ENCODE results near the gene ATG5. TPM values are rescaled to one million over a fixed set of nuclear protein-coding genes. Genes with fewer than 3 reads are reported as not detected.

Gene ATG5
- total RNA-seq, 1 donor from 2014 or later: 40.8 TPM

GRCh38 chr6:106143665-106144064, 181.9 kb downstream of the ATG5 start:
- H3K4me3 Mint-ChIP-seq (ENCODE audit: low read depth): no peak overlapping the region
- TF ChIP-seq, protein P1, sequence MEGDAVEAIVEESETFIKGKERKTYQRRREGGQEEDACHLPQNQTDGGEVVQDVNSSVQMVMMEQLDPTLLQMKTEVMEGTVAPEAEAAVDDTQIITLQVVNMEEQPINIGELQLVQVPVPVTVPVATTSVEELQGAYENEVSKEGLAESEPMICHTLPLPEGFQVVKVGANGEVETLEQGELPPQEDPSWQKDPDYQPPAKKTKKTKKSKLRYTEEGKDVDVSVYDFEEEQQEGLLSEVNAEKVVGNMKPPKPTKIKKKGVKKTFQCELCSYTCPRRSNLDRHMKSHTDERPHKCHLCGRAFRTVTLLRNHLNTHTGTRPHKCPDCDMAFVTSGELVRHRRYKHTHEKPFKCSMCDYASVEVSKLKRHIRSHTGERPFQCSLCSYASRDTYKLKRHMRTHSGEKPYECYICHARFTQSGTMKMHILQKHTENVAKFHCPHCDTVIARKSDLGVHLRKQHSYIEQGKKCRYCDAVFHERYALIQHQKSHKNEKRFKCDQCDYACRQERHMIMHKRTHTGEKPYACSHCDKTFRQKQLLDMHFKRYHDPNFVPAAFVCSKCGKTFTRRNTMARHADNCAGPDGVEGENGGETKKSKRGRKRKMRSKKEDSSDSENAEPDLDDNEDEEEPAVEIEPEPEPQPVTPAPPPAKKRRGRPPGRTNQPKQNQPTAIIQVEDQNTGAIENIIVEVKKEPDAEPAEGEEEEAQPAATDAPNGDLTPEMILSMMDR (IDR thresholded peaks at IDR 0.05; ENCODE audit: unreplicated experiment): no peak
- H3K27me3 Mint-ChIP-seq: peaks cover 19% of the 10 kb centered on the region
- H3K36me3 Mint-ChIP-seq (ENCODE audit: insufficient read depth): no peaks in the 10 kb centered on the region
- no peak for DNase-seq (ENCODE audit: low spot score, unreplicated experiment)
- H3K9me3 Mint-ChIP-seq (ENCODE audit: low read depth): no peaks in the 10 kb centered on the region
- peaks cover 9% of the 10 kb centered on the region for H3K4me1 Mint-ChIP-seq (ENCODE audit: low read depth)
- no peak overlapping the region for H3K27ac Mint-ChIP-seq

DNA sequence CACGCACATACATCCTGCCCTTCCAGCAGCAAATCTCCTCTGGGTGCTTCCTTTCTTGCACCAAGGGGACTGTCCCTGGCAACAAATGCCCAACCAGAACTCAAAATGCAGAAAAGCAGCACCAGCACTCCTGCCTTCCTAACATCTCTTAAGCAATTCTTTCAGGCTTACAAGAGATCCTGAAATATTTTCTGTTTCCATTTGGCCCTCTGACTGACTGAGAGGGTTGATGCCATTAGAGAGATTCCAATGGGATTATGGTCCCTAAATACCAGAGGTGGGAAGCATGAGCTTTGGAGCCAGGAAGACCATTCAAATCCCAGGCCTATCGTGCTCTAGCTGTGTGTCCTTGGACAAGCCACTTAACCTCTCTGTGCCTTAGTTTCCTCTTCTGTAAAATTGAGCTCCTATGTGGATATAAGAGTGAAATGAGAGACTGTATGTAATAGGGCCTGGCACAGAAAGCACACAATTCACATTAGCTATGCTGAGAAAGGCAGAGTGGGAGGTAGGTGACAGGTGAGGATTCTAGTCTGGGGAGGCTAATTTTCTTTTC, 182.6 kb downstream of the ATG5 start:
- DNase-seq (ENCODE audit: low spot score, unreplicated experiment): no peak
- H3K4me3 Mint-ChIP-seq (ENCODE audit: low read depth): no peak overlapping the region
- H3K4me1 Mint-ChIP-seq (ENCODE audit: low read depth): peaks cover 9% of the 10 kb centered on the region
- H3K27ac Mint-ChIP-seq: no peak overlapping the region
- TF ChIP-seq, protein P1 (IDR thresholded peaks at IDR 0.05; ENCODE audit: unreplicated experiment): no peak
- H3K36me3 Mint-ChIP-seq (ENCODE audit: insufficient read depth): no peaks in the 10 kb centered on the region
- H3K9me3 Mint-ChIP-seq (ENCODE audit: low read depth): no peaks in the 10 kb centered on the region
- peaks cover 20% of the 10 kb centered on the region for H3K27me3 Mint-ChIP-seq

GRCh38 chr6:106141441-106142237, 183.9 kb downstream of the ATG5 start:
- Mint-ChIP-seq H3K27ac (no peak overlapping the region), H3K4me3 (ENCODE audit: low read depth) (no peak overlapping the region), H3K4me1 (ENCODE audit: low read depth) (peaks cover 7% of the 10 kb centered on the region), H3K27me3 (peaks cover 21% of the 10 kb centered on the region), H3K36me3 (ENCODE audit: insufficient read depth) (no peaks in the 10 kb centered on the region), H3K9me3 (ENCODE audit: low read depth) (no peaks in the 10 kb centered on the region)
- DNase-seq (ENCODE audit: low spot score, unreplicated experiment): no peak
- TF ChIP-seq, protein P1 (IDR thresholded peaks at IDR 0.05; ENCODE audit: unreplicated experiment): no peak

- Mint-ChIP-seq H3K4me1 (ENCODE audit: low read depth) (no peaks in the 10 kb centered on the region), H3K36me3 (ENCODE audit: insufficient read depth) (no peaks in the 10 kb centered on the region), H3K27ac (no peak overlapping the region), H3K27me3 (peaks cover 14% of the 10 kb centered on the region), H3K9me3 (ENCODE audit: low read depth) (no peaks in the 10 kb centered on the region), H3K4me3 (ENCODE audit: low read depth) (no peak overlapping the region)
- TF ChIP-seq, protein P1 (IDR thresholded peaks at IDR 0.05; ENCODE audit: unreplicated experiment): no peak
- DNase-seq (ENCODE audit: low spot score, unreplicated experiment): no peak
Measured at GRCh38 chr6:106138151-106138550, 187.4 kb downstream of the ATG5 start.

GRCh38 chr6:106136845-106137244, 188.7 kb downstream of the ATG5 start:
- TF ChIP-seq, protein P1 (IDR thresholded peaks at IDR 0.05; ENCODE audit: unreplicated experiment): no peak
- Mint-ChIP-seq H3K27me3 (peaks cover 8% of the 10 kb centered on the region), H3K9me3 (ENCODE audit: low read depth) (no peaks in the 10 kb centered on the region)

More at GRCh38 chr6:106136845-106137244, 188.7 kb downstream of the ATG5 start:
- no peak for DNase-seq (ENCODE audit: low spot score, unreplicated experiment)
- H3K4me1 Mint-ChIP-seq (ENCODE audit: low read depth): no peaks in the 10 kb centered on the region
- no peak overlapping the region for H3K4me3 Mint-ChIP-seq (ENCODE audit: low read depth)
- H3K27ac Mint-ChIP-seq: no peak overlapping the region
- no peaks in the 10 kb centered on the region for H3K36me3 Mint-ChIP-seq (ENCODE audit: insufficient read depth)
